Small intestine (tissue), 7 donors: Measurements from ENCODE around the gene RAB37. TPM values are rescaled to one million over a fixed set of nuclear protein-coding genes. Genes with fewer than 3 reads are reported as not detected.

ENCODE experiments used
- DNase-seq, 2 donors: peaks; one replicate each; pipeline versions ENCODE4 v3.0.0 to v3.0.0-alpha.2; 2013
- FAIRE-seq: peaks from 2 replicates; lab custom pipeline; 2012; peaks lifted over from hg19 to GRCh38; lab: Jason Lieb, UNC
- H3K27ac ChIP-seq, 3 donors: one replicate each; pipeline ENCODE4 v1.5.1; 2013; ENCODE audit warnings: low read length in 2 of 3, mild to moderate bottlenecking in 2 of 3, control low read depth in 1 of 3, inconsistent platforms in 1 of 3, low read depth in 1 of 3, moderate library complexity in 1 of 3
- H3K27me3 ChIP-seq, 3 donors: one replicate each; pipeline ENCODE4 v1.6.1; 2013; ENCODE audit warnings: low read length in 3 of 3, inconsistent platforms in 1 of 3; ENCODE audit not compliant: control insufficient read depth in 3 of 3, insufficient read depth in 3 of 3
- H3K36me3 ChIP-seq, 3 donors: one replicate each; pipeline ENCODE4 v1.6.1; 2013; ENCODE audit warnings: low read length in 3 of 3, inconsistent platforms in 1 of 3, low read depth in 1 of 3, mild to moderate bottlenecking in 1 of 3, moderate library complexity in 1 of 3; ENCODE audit not compliant: control insufficient read depth in 3 of 3, insufficient read depth in 2 of 3
- H3K4me1 ChIP-seq, 3 donors: one replicate each; pipeline ENCODE4 v1.6.1; 2013; ENCODE audit warnings: low read length in 2 of 3, inconsistent platforms in 1 of 3, low read depth in 1 of 3, mild to moderate bottlenecking in 1 of 3, moderate library complexity in 1 of 3; ENCODE audit not compliant: control insufficient read depth in 3 of 3, insufficient read depth in 2 of 3
- H3K4me3 ChIP-seq, 3 donors: one replicate each; pipeline ENCODE4 v1.5.1; 2013; ENCODE audit warnings: low read length in 3 of 3, control low read depth in 1 of 3, inconsistent platforms in 1 of 3, low read depth in 1 of 3, mild to moderate bottlenecking in 1 of 3, moderate library complexity in 1 of 3
- H3K9me3 ChIP-seq, 2 donors: one replicate each; pipeline ENCODE4 v1.6.1; 2013; ENCODE audit warnings: low read depth in 1 of 2, low read length in 1 of 2; ENCODE audit not compliant: control insufficient read depth in 2 of 2, insufficient read depth in 1 of 2
- WGBS, 3 donors: extraction: QIAGEN DNeasy Blood & Tissue Kit; methylation state at CpG; one replicate each; pipeline ENCODE4 v1.1.7; 2013; 5-methylcytosine and 5-hydroxymethylcytosine counted together
- polyA plus RNA-seq, 4 donors: library from polyadenylated mRNA; stranded (reverse) in 3 of 4; unstranded in 1 of 4; fragments of 200-250 nt in 3 of 4; fragments of 120-200 nt in 1 of 4; gene quantifications; one replicate each; pipeline versions ENCODE4 v1.2.1 to v1.2.3, GENCODE V29; 2013
- donor health status: healthy with polysubstance abuse.
- donor health status: control.
- donor health status: control.
- donor health status: Bipolar disorder and iron deficiency.
- donor health status: healthy.

RAB37 gene
- polyA plus RNA-seq, 4 donors: 1.8 to 18.7 (median 4.1) TPM

GRCh38 chr17:74757931-74758847 is 21.1 kb downstream of the RAB37 start:
- DNase-seq (peak; percentile 50 to 76), FAIRE-seq (no peak)
- Histone ChIP-seq H3K36me3 (peaks cover 2 to 96% (median 5%) of the 10 kb centered on the region in 3 donors), H3K9me3 (no peaks in the 10 kb centered on the region), H3K27me3 (no peaks in the 10 kb centered on the region), H3K4me3 (peak overlapping the region in 2 of 3 donors; percentile 17 to 37), H3K27ac (peak overlapping the region; percentile 85 to 92 (median 90)), H3K4me1 (peaks cover 35 to 90% (median 42%) of the 10 kb centered on the region in 3 donors)
- WGBS, 3 donors: 22 to 41% (median 33%) methylated on average over 25 to 26 of the region's 26 CpGs

GRCh38 chr17:74758848-74759168 is 21.8 kb downstream of the RAB37 start:
- H3K27me3 ChIP-seq: no peaks in the 10 kb centered on the region
- WGBS, 3 donors: 58 to 72% (median 65%) methylated on average over 2 of the region's 2 CpGs
- H3K4me3 ChIP-seq: peak overlapping the region in 2 of 3 donors; percentile 17 to 37
- H3K4me1 ChIP-seq: peaks cover 33 to 87% (median 40%) of the 10 kb centered on the region in 3 donors
- FAIRE-seq (no peak), DNase-seq (peak; percentile 61 to 74)
- no peaks in the 10 kb centered on the region for H3K9me3 ChIP-seq
- peaks cover 2 to 96% (median 5%) of the 10 kb centered on the region in 3 donors for H3K36me3 ChIP-seq
- peak overlapping the region; percentile 85 to 92 (median 90) for H3K27ac ChIP-seq

- DNase-seq (peak; percentile 52 to 58), FAIRE-seq (no peak)
- Histone ChIP-seq H3K27me3 (no peaks in the 10 kb centered on the region), H3K4me1 (peaks cover 31 to 87% (median 40%) of the 10 kb centered on the region in 3 donors), H3K36me3 (peaks cover 2 to 96% (median 6%) of the 10 kb centered on the region in 3 donors), H3K4me3 (peak overlapping the region in 1 of 3 donors; percentile 37), H3K27ac (peak overlapping the region; percentile 85 to 92 (median 90)), H3K9me3 (no peaks in the 10 kb centered on the region)
- WGBS, 3 donors: 21 to 56% (median 29%) methylated on average over 8 to 9 of the region's 9 CpGs
Observed at GRCh38 chr17:74759243-74759801, 22.3 kb downstream of the RAB37 start.

GRCh38 chr17:74759941-74760340 is 22.9 kb downstream of the RAB37 start:
- DNase-seq (peak; percentile 47 to 77), FAIRE-seq (no peak)
- Histone ChIP-seq H3K27ac (peak overlapping the region; percentile 85 to 92 (median 90)), H3K4me1 (peaks cover 29 to 89% (median 40%) of the 10 kb centered on the region in 3 donors), H3K27me3 (no peaks in the 10 kb centered on the region), H3K36me3 (peaks cover 2 to 96% (median 10%) of the 10 kb centered on the region in 3 donors), H3K4me3 (peak overlapping the region in 2 of 3 donors; percentile 2 to 5), H3K9me3 (no peaks in the 10 kb centered on the region)
- WGBS, 3 donors: 22 to 63% (median 25%) methylated on average over 10 of the region's 10 CpGs

- WGBS, 3 donors: 47 to 67% (median 52%) methylated on average over 7 of the region's 7 CpGs
Observed at GRCh38 chr17:74760404-74761105, 23.5 kb downstream of the RAB37 start.

GRCh38 chr17:74761419-74761818 is 24.4 kb downstream of the RAB37 start:
- H3K27ac ChIP-seq: peak overlapping the region; percentile 32 to 92 (median 90)

More at GRCh38 chr17:74760404-74761105, 23.5 kb downstream of the RAB37 start:
- H3K36me3 ChIP-seq: peaks cover 2 to 96% (median 7%) of the 10 kb centered on the region in 3 donors
- H3K4me3 ChIP-seq: peak overlapping the region in 1 of 3 donors; percentile 2
- FAIRE-seq (no peak), DNase-seq (no peak)
- peak overlapping the region; percentile 85 to 92 (median 90) for H3K27ac ChIP-seq
- H3K9me3 ChIP-seq: no peaks in the 10 kb centered on the region
- no peaks in the 10 kb centered on the region for H3K27me3 ChIP-seq
- H3K4me1 ChIP-seq: peaks cover 26 to 88% (median 40%) of the 10 kb centered on the region in 3 donors

GRCh38 chr17:74761931-74762330 is 24.9 kb downstream of the RAB37 start:
- H3K4me3 ChIP-seq: no peak overlapping the region
- no peaks in the 10 kb centered on the region for H3K9me3 ChIP-seq
- no peak for DNase-seq
- H3K4me1 ChIP-seq: peaks cover 21 to 92% (median 35%) of the 10 kb centered on the region in 3 donors
- no peaks in the 10 kb centered on the region for H3K27me3 ChIP-seq
- no peak for FAIRE-seq
- 92 to 95% (median 92%) methylated on average over 10 to 11 of the region's 11 CpGs for WGBS, 3 donors
- H3K27ac ChIP-seq: peak overlapping the region; percentile 32 to 92 (median 90)
- H3K36me3 ChIP-seq: peaks cover 2 to 97% (median 10%) of the 10 kb centered on the region in 3 donors

More at GRCh38 chr17:74761419-74761818, 24.4 kb downstream of the RAB37 start:
- FAIRE-seq (no peak), DNase-seq (no peak)
- peaks cover 2 to 97% (median 7%) of the 10 kb centered on the region in 3 donors for H3K36me3 ChIP-seq
- H3K27me3 ChIP-seq: no peaks in the 10 kb centered on the region
- H3K4me1 ChIP-seq: peaks cover 26 to 92% (median 40%) of the 10 kb centered on the region in 3 donors
- WGBS, 3 donors: 52 to 69% (median 68%) methylated on average over 5 of the region's 5 CpGs
- no peaks in the 10 kb centered on the region for H3K9me3 ChIP-seq
- H3K4me3 ChIP-seq: no peak overlapping the region
